Stomach (tissue), 4 donors: ENCODE data around the gene PRXL2B.

Experiments
- CTCF ChIP-seq, 7 experiments: fragments of 450-650 bp in 4 of 7; fragments of 200-600 bp in 3 of 7; sonication (generic) in 3 of 7; IDR thresholded peaks; one replicate each; pipeline ENCODE4 v1.5.1; 2016 to 2019; ENCODE audit warnings: antibody characterized with exemption in 7 of 7, control low read depth in 2 of 7, mild to moderate bottlenecking in 1 of 7
- POLR2A ChIP-seq, 4 donors: fragments of 450-650 bp; IDR thresholded peaks; one replicate each; pipeline ENCODE4 v1.6.1; 2016; ENCODE audit warnings: antibody characterized with exemption in 4 of 4, control low read depth in 2 of 4, mild to moderate bottlenecking in 1 of 4, moderate library complexity in 1 of 4
- POLR2AphosphoS5 ChIP-seq, 3 donors: sonication (generic); formaldehyde crosslinking; IDR thresholded peaks; one replicate each; pipeline ENCODE4 v1.6.1; 2016; ENCODE audit warnings: antibody characterized with exemption in 3 of 3

- TF ChIP-seq POLR2A (IDR thresholded peaks at IDR 0.05) (no peak), CTCF (IDR thresholded peaks at IDR 0.05) (no peak), POLR2AphosphoS5 (IDR thresholded peaks at IDR 0.05) (no peak)
Observed at GRCh38 chr1:2614145-2614544, 27.6 kb downstream of the PRXL2B start.
